Esophagus squamous epithelium (tissue), 5 donors: ENCODE data around the gene FABP3. TPM values are rescaled to one million over a fixed set of nuclear protein-coding genes. Genes with fewer than 3 reads are reported as not detected.

ENCODE experiments used
- DNase-seq: peaks from one replicate; lab custom pipeline; 2025; lab: John Stamatoyannopoulos, UW
- H3K27ac ChIP-seq, 4 donors: fragments of 200-600 bp; sonication (generic); one replicate each; pipeline ENCODE4 v1.5.1; 2016 to 2019; ENCODE audit warnings: mild to moderate bottlenecking in 1 of 4
- H3K27me3 ChIP-seq, 4 donors: fragments of 200-600 bp; sonication (generic); 1 replicate in 3 of 4; 2 replicates in 1 of 4; pipeline versions ENCODE4 v1.5.1 to v1.6.0; 2017 to 2021; ENCODE audit warnings: antibody characterized with exemption in 1 of 4
- H3K36me3 ChIP-seq, 3 donors: fragments of 200-600 bp; sonication (generic); one replicate each; pipeline ENCODE4 v1.5.1; 2016 to 2019
- H3K4me1 ChIP-seq, 3 donors: fragments of 200-600 bp; sonication (generic); one replicate each; pipeline ENCODE4 v1.5.1; 2017 to 2019
- H3K4me3 ChIP-seq, 4 donors: fragments of 200-600 bp; sonication (generic); 1 replicate in 3 of 4; 2 replicates in 1 of 4; pipeline ENCODE4 v1.5.1; 2016 to 2019; ENCODE audit warnings: mild to moderate bottlenecking in 2 of 4, moderate library complexity in 1 of 4
- H3K9me3 ChIP-seq, 3 donors: fragments of 200-600 bp; sonication (generic); one replicate each; pipeline ENCODE4 v1.5.1; 2016 to 2019
- CTCF ChIP-seq, 6 experiments: fragments of 450-650 bp in 4 of 6; fragments of 200-600 bp in 2 of 6; sonication (generic) in 2 of 6; IDR thresholded peaks; one replicate each; pipeline ENCODE4 v1.5.1; 2016 to 2019; ENCODE audit warnings: antibody characterized with exemption in 6 of 6, mild to moderate bottlenecking in 4 of 6, moderate library complexity in 4 of 6
- POLR2A ChIP-seq, 4 donors: fragments of 450-650 bp; IDR thresholded peaks; one replicate each; pipeline ENCODE4 v1.6.1; 2017; ENCODE audit warnings: antibody characterized with exemption in 4 of 4, mild to moderate bottlenecking in 4 of 4, moderate library complexity in 3 of 4
- WGBS, 2 donors: methylation state at CpG; one replicate each; pipeline ENCODE4 v1.1.5; 2018; 5-methylcytosine and 5-hydroxymethylcytosine counted together
- intact Hi-C: fragments of 100-400 bp; cut with DNase I; formaldehyde crosslinking; loops from one replicate; pipeline ENCODE4 v1.15.0; 2022
- total RNA-seq, 4 donors: library from RNA; depleted of rRNA; stranded (reverse); fragments of >200 nt; gene quantifications; one replicate each; pipeline ENCODE4 v1.1.0, GENCODE V29; 2016
- donor health status: DM: yes; HTN: yes; CAD: no.

FABP3 gene
- total RNA-seq, 4 donors from 2014 or later, result 0.57 to 7.6 TPM; not detected in 2

DNA sequence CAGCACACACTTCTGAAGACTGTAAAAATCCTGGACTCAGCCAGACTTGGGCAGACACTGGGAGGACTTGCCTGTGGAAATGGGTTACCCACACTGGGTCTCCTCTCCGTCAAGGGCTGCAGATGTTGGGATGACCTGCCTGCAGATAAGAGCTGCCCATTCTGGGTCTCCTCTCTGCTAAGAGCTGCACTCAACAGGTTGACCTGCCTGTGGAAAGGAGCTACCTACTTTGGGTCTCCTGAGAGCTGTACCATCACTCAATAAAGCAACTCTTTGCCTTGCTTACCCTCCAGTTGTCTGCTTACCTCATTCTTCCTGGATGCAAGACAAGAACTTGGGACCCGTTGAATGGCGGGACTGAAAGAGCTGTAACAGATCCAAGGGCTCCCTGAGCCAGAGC, 47.9 kb downstream of the FABP3 start:
- H3K4me1 ChIP-seq, result no peaks in the 10 kb centered on the region
- no peak for TF ChIP-seq POLR2A (IDR thresholded peaks at IDR 0.05)
- TF ChIP-seq CTCF (IDR thresholded peaks at IDR 0.05), result no peak
- 96 to 100% methylated on average over 1 to 3 of the region's 3 CpGs for WGBS, 2 donors

DNA sequence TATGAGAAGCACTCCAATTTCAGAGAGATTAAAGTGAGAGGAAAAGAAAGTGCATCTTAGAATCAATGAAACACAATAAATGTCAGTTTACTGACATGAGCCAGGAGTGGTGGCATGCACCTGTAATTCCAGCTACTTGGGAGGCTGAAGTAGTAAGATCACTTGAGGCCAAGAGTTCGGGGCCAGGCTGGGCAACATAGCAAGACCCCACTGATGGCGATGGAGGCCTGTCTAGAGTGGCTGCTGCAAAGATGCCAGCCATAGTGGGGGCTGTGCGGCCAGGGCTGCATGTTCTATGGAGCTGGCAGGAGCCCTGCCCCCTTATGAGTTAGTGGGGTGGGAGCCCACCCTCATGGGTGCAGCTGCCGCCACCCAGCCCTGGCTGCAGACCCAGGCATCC, 48.8 kb downstream of the FABP3 start:
- Histone ChIP-seq H3K36me3 (peaks cover 0 to 58% (median 0%) of the 10 kb centered on the region in 3 donors), H3K27me3 (no peaks in the 10 kb centered on the region), H3K4me3 (no peak overlapping the region), H3K9me3 (no peaks in the 10 kb centered on the region), H3K27ac (no peak overlapping the region), H3K4me1 (no peaks in the 10 kb centered on the region)
- intact Hi-C loops, result no loop called here
- WGBS, 2 donors, result 86% methylated on average over 2 to 3 of the region's 4 CpGs
- DNase-seq, result no peak
- TF ChIP-seq CTCF (IDR thresholded peaks at IDR 0.05) (no peak), POLR2A (IDR thresholded peaks at IDR 0.05) (no peak)

More for the DNA sequence above, 47.9 kb downstream of the FABP3 start:
- H3K9me3 ChIP-seq, result no peaks in the 10 kb centered on the region
- H3K36me3 ChIP-seq, result peaks cover 0 to 49% (median 0%) of the 10 kb centered on the region in 3 donors
- H3K27ac ChIP-seq, result no peak overlapping the region
- DNase-seq, result no peak
- intact Hi-C loops, result no loop called here
- no peaks in the 10 kb centered on the region for H3K27me3 ChIP-seq
- H3K4me3 ChIP-seq, result no peak overlapping the region

- no peak for TF ChIP-seq POLR2A (IDR thresholded peaks at IDR 0.05)
- TF ChIP-seq CTCF (IDR thresholded peaks at IDR 0.05), result no peak
- no peak overlapping the region for H3K27ac ChIP-seq
- intact Hi-C loops, result no loop called here
- H3K36me3 ChIP-seq, result peaks cover 0 to 94% (median 9%) of the 10 kb centered on the region in 3 donors
- H3K4me3 ChIP-seq, result no peak overlapping the region
- WGBS, 2 donors, result 67 to 68% methylated on average over 1 of the region's 1 CpG
- no peak for DNase-seq
- H3K27me3 ChIP-seq, result no peaks in the 10 kb centered on the region
- no peaks in the 10 kb centered on the region for H3K4me1 ChIP-seq
- no peaks in the 10 kb centered on the region for H3K9me3 ChIP-seq
Measured at GRCh38 chr1:31318146-31318545, 54.7 kb downstream of the FABP3 start.

- Histone ChIP-seq H3K36me3 (peaks cover 0 to 100% (median 19%) of the 10 kb centered on the region in 3 donors), H3K9me3 (no peaks in the 10 kb centered on the region), H3K27ac (no peak overlapping the region), H3K4me3 (no peak overlapping the region), H3K4me1 (no peaks in the 10 kb centered on the region), H3K27me3 (no peaks in the 10 kb centered on the region)
- intact Hi-C loops, result no loop called here
- DNase-seq, result no peak
- 92 to 95% methylated on average over 3 of the region's 3 CpGs for WGBS, 2 donors
- TF ChIP-seq CTCF (IDR thresholded peaks at IDR 0.05) (no peak), POLR2A (IDR thresholded peaks at IDR 0.05) (no peak)
Measured at GRCh38 chr1:31315902-31316301, 57.0 kb downstream of the FABP3 start.

Other genes starting within 250 kb of the FABP3 start
- under 1 TPM in 3 of 4 donors, not detected in 1; 0.09 to 0.30 (median 0.12) TPM for gene NKAIN1, start 133.2 kb downstream of the FABP3 start, total RNA-seq
- gene SNRNP40, start 76.3 kb downstream of the FABP3 start, total RNA-seq, result 10 to 100 TPM; 24.3 to 54.7 (median 51.3) TPM
- gene ZCCHC17, start 76.0 kb downstream of the FABP3 start, total RNA-seq, result 10 to 100 TPM; 11.5 to 22.5 (median 18.6) TPM
- 100 to 1,000 TPM in 1 of 4 donors, 10 to 100 TPM in 3; 29.6 to 108 (median 79.2) TPM for gene SERINC2, start 40.1 kb upstream of the FABP3 start, total RNA-seq
- 10 to 100 TPM; 24.5 to 56.4 (median 44.6) TPM for gene TINAGL1, start 203.4 kb upstream of the FABP3 start, total RNA-seq
- gene HCRTR1, start 244.6 kb upstream of the FABP3 start, total RNA-seq, result under 1 TPM in 1 of 4 donors, not detected in 3; 0.22 TPM